HCT116 (cell line): Measurements from ENCODE around the gene CHD9NB. TPM values are rescaled to one million over a fixed set of nuclear protein-coding genes. Genes with fewer than 3 reads are reported as not detected.

Experiments used
- ATAC-seq: fragments of 200-7000 bp; cut with Tn5 transposase; 2 replicates; pipeline ENCODE4 v1.9.1; 2020; ENCODE audit warnings: mild to moderate bottlenecking, moderate library complexity
- BruUV-seq: library from RNA; stranded (reverse); fragments of 400-500 nt; replicated peaks from 2 replicates; lab custom pipeline; 2021; lab: Mats Ljungman, UMichigan
- CTCF ChIA-PET: fragments of 300-600 bp; sonication (Branson Sonifier 250); formaldehyde crosslinking; loops from one replicate; lab custom pipeline; 2021; ENCODE audit warnings: antibody characterized with exemption; lab: Charles Lee
- POLR2A ChIA-PET: fragments of 300-600, 350-600 bp; sonication (Branson Sonifier 250); formaldehyde crosslinking; loops from one replicate; lab custom pipeline; 2021; ENCODE audit warnings: antibody characterized with exemption; lab: Charles Lee
- RAD21 ChIA-PET, 2 experiments: fragments of 300-600 bp; sonication (Branson Sonifier 250); formaldehyde crosslinking; loops; one replicate each; lab custom pipeline; 2023; ENCODE audit warnings: low total read pairs in 2 of 2; ENCODE audit not compliant: uncharacterized antibody in 2 of 2, unreplicated experiment in 2 of 2, low non-redundant PET in 1 of 2; lab: Charles Lee
- DNase-seq: peaks from one replicate; pipeline ENCODE4 v3.0.0-alpha.2; 2010; ENCODE audit warnings: low read depth, low spot score
- H2AFZ ChIP-seq: fragments of 200-600 bp; shearing (Covaris generic), sonication (generic); 2 replicates; pipeline ENCODE4 v1.6.1; 2017; ENCODE audit warnings: low read depth, mixed run types, mixed read lengths, antibody characterized with exemption, low read length; ENCODE audit not compliant: poor library complexity, severe bottlenecking
- H3K27ac ChIP-seq: 2 replicates; pipeline ENCODE4 v1.5.1; 2012; ENCODE audit warnings: low read depth, low read length
- H3K27me3 ChIP-seq: fragments of 200-600 bp; sonication (generic); 2 replicates; pipeline ENCODE4 v1.6.1; 2016; ENCODE audit warnings: mixed run types, low read length, mixed read lengths; ENCODE audit not compliant: insufficient read depth
- H3K36me3 ChIP-seq, 2 experiments: fragments of 200-500 bp in 1 of 2; fragments of 200-600 bp in 1 of 2; sonication (Bioruptor generic) in 1 of 2; sonication (generic) in 1 of 2; 2 replicates each; pipeline versions ENCODE4 v1.5.1 to v1.6.1; 2014 to 2016; ENCODE audit warnings: low read length in 2 of 2, inconsistent platforms in 1 of 2, mixed read lengths in 1 of 2, mixed run types in 1 of 2; ENCODE audit not compliant: insufficient read depth in 2 of 2, control insufficient read depth in 1 of 2
- H3K4me1 ChIP-seq, 2 experiments: fragments of 200-600 bp in 1 of 2; sonication (generic) in 1 of 2; 2 replicates each; pipeline versions ENCODE4 v1.5.1 to v1.6.1; 2012 to 2017; ENCODE audit warnings: low read length in 2 of 2, inconsistent platforms in 1 of 2, mild to moderate bottlenecking in 1 of 2, mixed read lengths in 1 of 2, mixed run types in 1 of 2, moderate library complexity in 1 of 2; ENCODE audit not compliant: insufficient read depth in 2 of 2, control insufficient read depth in 1 of 2
- H3K4me2 ChIP-seq: fragments of 200-600 bp; sonication (generic); 2 replicates; pipeline ENCODE4 v1.6.1; 2017; ENCODE audit warnings: mixed run types, low read length, mixed read lengths
- H3K4me3 ChIP-seq, 2 experiments: fragments of 200-600 bp in 1 of 2; sonication (generic) in 1 of 2; replicated peaks in 1 of 2; 2 replicates each; pipeline ENCODE4 v1.5.1; 2011 to 2016; ENCODE audit warnings: low read length in 2 of 2, control low read depth in 1 of 2, low read depth in 1 of 2, mild to moderate bottlenecking in 1 of 2, mixed read lengths in 1 of 2, mixed run types in 1 of 2
- H3K79me2 ChIP-seq: fragments of 200-600 bp; sonication (generic); 2 replicates; pipeline ENCODE4 v1.6.1; 2017; ENCODE audit warnings: mild to moderate bottlenecking, mixed run types, low read length, moderate library complexity, mixed read lengths; ENCODE audit not compliant: insufficient read depth
- H3K9ac ChIP-seq: fragments of 200-600 bp; sonication (generic); 2 replicates; pipeline ENCODE4 v1.6.1; 2016; ENCODE audit warnings: low read length, mixed read lengths
- H3K9me2 ChIP-seq: fragments of 200-600 bp; sonication (generic), shearing (Covaris generic); 2 replicates; pipeline ENCODE4 v1.6.1; 2017; ENCODE audit warnings: mixed run types, mild to moderate bottlenecking, moderate library complexity; ENCODE audit not compliant: insufficient read depth
- H3K9me3 ChIP-seq, 2 experiments: fragments of 200-500 bp in 1 of 2; fragments of 200-600 bp in 1 of 2; sonication (Bioruptor generic) in 1 of 2; sonication (generic) in 1 of 2; 2 replicates each; pipeline ENCODE4 v1.6.1; 2014 to 2017; ENCODE audit warnings: low read length in 2 of 2, mixed read lengths in 2 of 2, inconsistent platforms in 1 of 2, low read depth in 1 of 2, mild to moderate bottlenecking in 1 of 2, mixed run types in 1 of 2, moderate library complexity in 1 of 2; ENCODE audit not compliant: control insufficient read depth in 1 of 2, insufficient read depth in 1 of 2
- H4K20me1 ChIP-seq: fragments of 200-600 bp; sonication (generic), shearing (Covaris generic); 2 replicates; pipeline ENCODE4 v1.6.1; 2017; ENCODE audit warnings: mixed run types, mild to moderate bottlenecking, moderate library complexity; ENCODE audit not compliant: insufficient read depth
- CBX3 ChIP-seq: IDR thresholded peaks from 2 replicates; pipeline ENCODE4 v1.6.1; 2012; ENCODE audit warnings: low read depth
- CEBPB ChIP-seq: IDR thresholded peaks from 2 replicates; pipeline ENCODE4 v1.6.1; 2012; ENCODE audit warnings: low read depth
- EGR1 ChIP-seq: IDR thresholded peaks from 2 replicates; pipeline ENCODE4 v1.6.1; 2012; ENCODE audit warnings: low read depth
- EZH2 ChIP-seq: fragments of 200-600 bp; sonication (generic); IDR thresholded peaks from 2 replicates; pipeline ENCODE4 v1.6.1; 2017; ENCODE audit warnings: antibody characterized with exemption, mixed run types
- FOSL1 ChIP-seq: IDR thresholded peaks from 2 replicates; pipeline ENCODE4 v1.6.1; 2012; ENCODE audit warnings: low read depth
- JUND ChIP-seq: IDR thresholded peaks from 2 replicates; pipeline ENCODE4 v1.6.1; 2012
- RAD21 ChIP-seq: IDR thresholded peaks from 2 replicates; pipeline ENCODE4 v1.6.1; 2012; ENCODE audit warnings: low read depth, mild to moderate bottlenecking
- SIN3A ChIP-seq: IDR thresholded peaks from 2 replicates; pipeline ENCODE4 v1.6.1; 2012; ENCODE audit warnings: low read depth
- SP1 ChIP-seq: IDR thresholded peaks from 2 replicates; pipeline ENCODE4 v1.6.1; 2012; ENCODE audit warnings: low read depth
- SRF ChIP-seq: IDR thresholded peaks from 2 replicates; pipeline ENCODE4 v1.6.1; 2012; ENCODE audit warnings: low read depth
- TCF7L2 ChIP-seq: IDR thresholded peaks from 2 replicates; pipeline ENCODE4 v1.7.0; 2011; ENCODE audit warnings: borderline replicate concordance, inconsistent platforms; ENCODE audit not compliant: insufficient read depth, insufficient read length; ENCODE audit errors: extremely low read depth
- YY1 ChIP-seq: IDR thresholded peaks from 2 replicates; pipeline ENCODE4 v1.6.1; 2011; ENCODE audit warnings: low read length, low read depth, moderate library complexity, mild to moderate bottlenecking; ENCODE audit not compliant: insufficient replicate concordance; ENCODE audit errors: extremely low read depth
- ZNF274 ChIP-seq: fragments of 200-500 bp; sonication (Bioruptor generic); IDR thresholded peaks from 2 replicates; pipeline ENCODE4 v1.6.1; 2014; ENCODE audit warnings: mild to moderate bottlenecking, low read depth, low read length, inconsistent platforms
- intact Hi-C: fragments of 100-400 bp; cut with micrococcal nuclease; formaldehyde crosslinking; loops from 2 replicates; pipeline ENCODE4 v1.10.0; 2022
- total RNA-seq: library from RNA; stranded (reverse); gene quantifications from one replicate; pipeline ENCODE4 v1.2.1, GENCODE V29; 2021; ENCODE audit not compliant: unreplicated experiment
- TF ChIP-seq, protein P1 (sequence below): IDR thresholded peaks from 2 replicates; pipeline ENCODE4 v1.6.1; 2011; ENCODE audit warnings: mild to moderate bottlenecking, low read length, moderate library complexity; ENCODE audit not compliant: insufficient replicate concordance; ENCODE audit errors: extremely low read depth
- TF ChIP-seq, protein P2 (sequence below), 3 experiments: fragments of 200-600 bp in 1 of 3; sonication (generic) in 1 of 3; IDR thresholded peaks in 2 of 3; conservative IDR thresholded peaks in 1 of 3; 2 replicates each; pipeline ENCODE4 v1.5.1; 2012 to 2017; ENCODE audit warnings: low read depth in 2 of 3, low read length in 2 of 3, antibody characterized with exemption in 1 of 3, borderline replicate concordance in 1 of 3, control low read depth in 1 of 3, mild to moderate bottlenecking in 1 of 3, mixed read lengths in 1 of 3, mixed run types in 1 of 3, moderate library complexity in 1 of 3; ENCODE audit not compliant: insufficient read depth in 1 of 3
- TF ChIP-seq, protein P3 (sequence below): IDR thresholded peaks from 2 replicates; pipeline ENCODE4 v1.6.1; 2012
- TF ChIP-seq, protein P4 (sequence below): IDR thresholded peaks from 2 replicates; pipeline ENCODE4 v1.6.1; 2012; ENCODE audit warnings: low read depth
- TF ChIP-seq, protein P5 (sequence below): IDR thresholded peaks from 2 replicates; pipeline ENCODE4 v1.6.1; 2012

Gene CHD9NB
- total RNA-seq, 1 experiment from 2014 or later, result 1.2 TPM

DNA sequence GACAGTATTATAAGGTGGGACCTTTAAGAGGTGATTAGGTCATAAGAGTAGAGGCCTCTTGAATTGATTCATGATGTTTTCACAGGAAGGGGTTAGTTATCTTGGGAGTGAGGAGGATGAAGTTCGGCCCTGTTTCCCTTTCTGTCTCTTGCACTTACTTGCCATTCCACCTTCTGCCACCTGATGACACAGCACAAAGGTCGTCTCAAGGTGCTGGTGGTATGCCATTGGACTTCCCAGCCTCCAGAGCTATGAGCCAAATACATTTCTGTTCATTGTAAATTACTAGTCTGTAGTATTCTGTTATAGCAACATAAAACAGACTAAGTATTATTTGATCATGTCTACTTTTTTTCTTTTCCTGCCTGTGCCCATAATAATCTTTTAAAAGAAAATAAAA, 25.6 kb upstream of the CHD9NB start:
- Histone ChIP-seq H4K20me1 (no peaks in the 10 kb centered on the region), H3K4me2 (no peak overlapping the region), H3K4me1 (peaks cover 0 to 2% of the 10 kb centered on the region in 2 experiments; a peak in 1 of 4 replicates), H3K79me2 (peaks cover 77% of the 10 kb centered on the region), H3K27me3 (no peaks in the 10 kb centered on the region), H3K36me3 (no peaks in the 10 kb centered on the region), H2AFZ (no peak overlapping the region), H3K27ac (no peak overlapping the region), H3K9ac (no peak overlapping the region), H3K9me2 (no peaks in the 10 kb centered on the region), H3K4me3 (no peak overlapping the region), H3K9me3 (no peaks in the 10 kb centered on the region)
- TF ChIP-seq, protein P1, sequence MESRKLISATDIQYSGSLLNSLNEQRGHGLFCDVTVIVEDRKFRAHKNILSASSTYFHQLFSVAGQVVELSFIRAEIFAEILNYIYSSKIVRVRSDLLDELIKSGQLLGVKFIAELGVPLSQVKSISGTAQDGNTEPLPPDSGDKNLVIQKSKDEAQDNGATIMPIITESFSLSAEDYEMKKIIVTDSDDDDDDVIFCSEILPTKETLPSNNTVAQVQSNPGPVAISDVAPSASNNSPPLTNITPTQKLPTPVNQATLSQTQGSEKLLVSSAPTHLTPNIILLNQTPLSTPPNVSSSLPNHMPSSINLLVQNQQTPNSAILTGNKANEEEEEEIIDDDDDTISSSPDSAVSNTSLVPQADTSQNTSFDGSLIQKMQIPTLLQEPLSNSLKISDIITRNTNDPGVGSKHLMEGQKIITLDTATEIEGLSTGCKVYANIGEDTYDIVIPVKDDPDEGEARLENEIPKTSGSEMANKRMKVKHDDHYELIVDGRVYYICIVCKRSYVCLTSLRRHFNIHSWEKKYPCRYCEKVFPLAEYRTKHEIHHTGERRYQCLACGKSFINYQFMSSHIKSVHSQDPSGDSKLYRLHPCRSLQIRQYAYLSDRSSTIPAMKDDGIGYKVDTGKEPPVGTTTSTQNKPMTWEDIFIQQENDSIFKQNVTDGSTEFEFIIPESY, result no peak
- TF ChIP-seq CBX3 (no peak), ZNF274 (no peak), SP1 (no peak), SIN3A (no peak), TCF7L2 (no peak), EZH2 (no peak), YY1 (no peak), EGR1 (no peak), SRF (no peak), CEBPB (no peak), JUND (no peak), FOSL1 (no peak), RAD21 (no peak)
- TF ChIP-seq, protein P2, sequence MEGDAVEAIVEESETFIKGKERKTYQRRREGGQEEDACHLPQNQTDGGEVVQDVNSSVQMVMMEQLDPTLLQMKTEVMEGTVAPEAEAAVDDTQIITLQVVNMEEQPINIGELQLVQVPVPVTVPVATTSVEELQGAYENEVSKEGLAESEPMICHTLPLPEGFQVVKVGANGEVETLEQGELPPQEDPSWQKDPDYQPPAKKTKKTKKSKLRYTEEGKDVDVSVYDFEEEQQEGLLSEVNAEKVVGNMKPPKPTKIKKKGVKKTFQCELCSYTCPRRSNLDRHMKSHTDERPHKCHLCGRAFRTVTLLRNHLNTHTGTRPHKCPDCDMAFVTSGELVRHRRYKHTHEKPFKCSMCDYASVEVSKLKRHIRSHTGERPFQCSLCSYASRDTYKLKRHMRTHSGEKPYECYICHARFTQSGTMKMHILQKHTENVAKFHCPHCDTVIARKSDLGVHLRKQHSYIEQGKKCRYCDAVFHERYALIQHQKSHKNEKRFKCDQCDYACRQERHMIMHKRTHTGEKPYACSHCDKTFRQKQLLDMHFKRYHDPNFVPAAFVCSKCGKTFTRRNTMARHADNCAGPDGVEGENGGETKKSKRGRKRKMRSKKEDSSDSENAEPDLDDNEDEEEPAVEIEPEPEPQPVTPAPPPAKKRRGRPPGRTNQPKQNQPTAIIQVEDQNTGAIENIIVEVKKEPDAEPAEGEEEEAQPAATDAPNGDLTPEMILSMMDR (IDR thresholded peaks at IDR 0.05 in 2 of 3, conservative IDR thresholded peaks at IDR 0.05 in 1 of 3; ENCODE audit: borderline replicate concordance in 1 of 3, insufficient read depth in 1 of 3, low read depth in 2 of 3, low read length in 2 of 3), result no peak
- TF ChIP-seq, protein P3, sequence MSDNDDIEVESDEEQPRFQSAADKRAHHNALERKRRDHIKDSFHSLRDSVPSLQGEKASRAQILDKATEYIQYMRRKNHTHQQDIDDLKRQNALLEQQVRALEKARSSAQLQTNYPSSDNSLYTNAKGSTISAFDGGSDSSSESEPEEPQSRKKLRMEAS, result no peak
- TF ChIP-seq, protein P4, sequence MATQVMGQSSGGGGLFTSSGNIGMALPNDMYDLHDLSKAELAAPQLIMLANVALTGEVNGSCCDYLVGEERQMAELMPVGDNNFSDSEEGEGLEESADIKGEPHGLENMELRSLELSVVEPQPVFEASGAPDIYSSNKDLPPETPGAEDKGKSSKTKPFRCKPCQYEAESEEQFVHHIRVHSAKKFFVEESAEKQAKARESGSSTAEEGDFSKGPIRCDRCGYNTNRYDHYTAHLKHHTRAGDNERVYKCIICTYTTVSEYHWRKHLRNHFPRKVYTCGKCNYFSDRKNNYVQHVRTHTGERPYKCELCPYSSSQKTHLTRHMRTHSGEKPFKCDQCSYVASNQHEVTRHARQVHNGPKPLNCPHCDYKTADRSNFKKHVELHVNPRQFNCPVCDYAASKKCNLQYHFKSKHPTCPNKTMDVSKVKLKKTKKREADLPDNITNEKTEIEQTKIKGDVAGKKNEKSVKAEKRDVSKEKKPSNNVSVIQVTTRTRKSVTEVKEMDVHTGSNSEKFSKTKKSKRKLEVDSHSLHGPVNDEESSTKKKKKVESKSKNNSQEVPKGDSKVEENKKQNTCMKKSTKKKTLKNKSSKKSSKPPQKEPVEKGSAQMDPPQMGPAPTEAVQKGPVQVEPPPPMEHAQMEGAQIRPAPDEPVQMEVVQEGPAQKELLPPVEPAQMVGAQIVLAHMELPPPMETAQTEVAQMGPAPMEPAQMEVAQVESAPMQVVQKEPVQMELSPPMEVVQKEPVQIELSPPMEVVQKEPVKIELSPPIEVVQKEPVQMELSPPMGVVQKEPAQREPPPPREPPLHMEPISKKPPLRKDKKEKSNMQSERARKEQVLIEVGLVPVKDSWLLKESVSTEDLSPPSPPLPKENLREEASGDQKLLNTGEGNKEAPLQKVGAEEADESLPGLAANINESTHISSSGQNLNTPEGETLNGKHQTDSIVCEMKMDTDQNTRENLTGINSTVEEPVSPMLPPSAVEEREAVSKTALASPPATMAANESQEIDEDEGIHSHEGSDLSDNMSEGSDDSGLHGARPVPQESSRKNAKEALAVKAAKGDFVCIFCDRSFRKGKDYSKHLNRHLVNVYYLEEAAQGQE, result no peak
- TF ChIP-seq, protein P5, sequence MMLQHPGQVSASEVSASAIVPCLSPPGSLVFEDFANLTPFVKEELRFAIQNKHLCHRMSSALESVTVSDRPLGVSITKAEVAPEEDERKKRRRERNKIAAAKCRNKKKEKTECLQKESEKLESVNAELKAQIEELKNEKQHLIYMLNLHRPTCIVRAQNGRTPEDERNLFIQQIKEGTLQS, result no peak
- BruUV-seq, result no TSS peak
- no peak for ATAC-seq
- intact Hi-C loops, result no loop called here
- ChIA-PET CTCF (no interaction called here), RAD21 (no interaction called here), POLR2A (interaction anchor here (1.8 kb wide), 1 partner anchor 21 kb away, joined by 4 read pairs; no protein-coding TSS in a partner anchor)
- no peak for DNase-seq
